HG02759 (cell line): ENCODE data around the gene KCNN3.
"Not testable (repeated sequence)": the region's sequence is repeated elsewhere in the genome, so short reads cannot be mapped to it uniquely, and the experiment has no call there.

ENCODE experiments used
- ATAC-seq: cut with Tn5 transposase; IDR thresholded peaks from one replicate; pipeline ENCODE4 v1.9.1; 2021; ENCODE audit warnings: mild to moderate bottlenecking, moderate library complexity; ENCODE audit not compliant: unreplicated experiment

The KCNN3 gene

GRCh38 chr1:154712166-154712810 is 157.8 kb downstream of the KCNN3 start:
- ATAC-seq = no peak

DNA sequence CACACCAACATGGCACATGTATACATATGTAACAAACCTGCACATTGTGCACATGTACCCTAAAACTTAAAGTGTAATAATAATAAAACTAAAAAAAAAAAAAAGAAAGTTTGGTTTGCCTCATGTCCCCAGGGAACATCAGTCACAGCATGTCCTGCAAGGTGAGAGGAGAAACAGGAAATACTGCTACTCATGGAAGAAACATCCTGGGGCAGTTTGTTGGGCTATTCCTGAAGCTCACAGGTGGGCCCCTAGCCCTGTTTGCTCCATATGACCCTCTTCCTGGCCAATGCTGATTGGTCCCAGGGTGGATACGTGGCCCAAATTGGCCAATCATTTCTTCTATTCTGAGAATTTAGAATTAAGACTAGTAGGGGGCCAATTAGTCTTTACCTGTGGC is 158.7 kb downstream of the KCNN3 start:
- ATAC-seq = no peak

GRCh38 chr1:154710106-154710505 is 160.0 kb downstream of the KCNN3 start:
- no peak for ATAC-seq

DNA sequence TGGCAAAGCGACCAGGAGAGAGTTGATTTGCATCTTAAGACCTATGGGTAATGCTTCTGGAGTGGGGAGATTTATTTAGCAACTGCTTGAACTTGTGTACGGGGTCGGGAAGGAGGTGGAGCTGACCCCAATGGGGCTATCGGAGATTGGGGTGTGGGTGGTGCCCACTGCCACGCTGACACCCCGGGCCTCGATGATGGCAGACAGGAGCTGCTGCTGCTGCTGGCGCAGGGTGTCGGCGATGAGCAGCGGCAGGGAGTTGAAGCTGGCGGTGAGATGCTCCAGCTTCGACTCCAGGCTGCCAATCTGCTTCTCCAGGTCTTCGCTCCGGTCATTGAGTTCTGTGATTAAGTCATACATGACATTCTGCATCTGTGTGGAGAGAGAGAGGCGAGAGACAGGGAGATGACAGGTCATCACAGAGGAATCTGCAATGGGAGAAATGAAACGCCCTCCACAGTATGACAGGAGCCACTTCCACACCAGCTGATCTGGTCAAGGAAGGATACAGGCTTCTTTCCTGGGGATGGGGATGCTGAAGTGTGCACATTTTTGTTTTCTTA is 162.1 kb downstream of the KCNN3 start:
- ATAC-seq = no peak

DNA sequence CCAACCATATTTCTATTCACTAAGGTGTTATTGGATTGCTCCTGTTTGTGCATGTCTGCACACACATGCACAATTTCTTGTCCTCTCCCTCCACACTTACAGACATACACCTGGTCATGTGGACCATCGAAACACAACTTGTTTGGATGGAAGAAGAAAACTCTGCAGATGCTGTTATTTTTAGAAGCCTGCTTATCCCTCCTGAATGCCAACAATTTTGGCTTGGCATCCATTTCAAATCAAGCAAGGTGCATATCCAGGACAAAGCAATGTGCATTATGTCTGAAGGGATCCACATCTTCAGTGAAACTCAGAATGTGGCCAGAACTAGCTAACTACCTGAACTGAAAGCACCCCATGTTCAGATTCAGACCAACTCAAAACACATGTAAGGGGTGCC is 163.2 kb downstream of the KCNN3 start:
- ATAC-seq = no peak

GRCh38 chr1:154705544-154705943 is 164.5 kb downstream of the KCNN3 start:
- ATAC-seq = no peak

DNA sequence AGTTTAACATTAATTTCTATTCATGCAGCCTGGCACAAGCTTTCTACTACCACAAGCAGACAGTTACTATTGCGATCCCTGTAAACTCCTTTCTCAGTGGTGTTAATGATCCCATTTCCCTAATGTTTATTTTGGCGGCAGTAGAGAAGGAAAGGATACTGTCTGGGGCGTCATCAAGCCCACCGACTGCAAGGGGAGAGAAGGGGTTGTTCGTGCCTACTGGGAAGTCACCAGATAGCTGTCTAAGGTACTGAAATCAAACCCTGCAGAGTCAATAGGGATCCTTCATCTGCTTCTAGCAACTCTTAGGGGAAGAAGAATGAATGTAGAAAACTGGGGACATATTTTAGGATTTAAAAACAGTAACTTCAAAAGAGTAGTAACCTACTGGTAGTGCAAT is 166.9 kb downstream of the KCNN3 start:
- no peak for ATAC-seq

DNA sequence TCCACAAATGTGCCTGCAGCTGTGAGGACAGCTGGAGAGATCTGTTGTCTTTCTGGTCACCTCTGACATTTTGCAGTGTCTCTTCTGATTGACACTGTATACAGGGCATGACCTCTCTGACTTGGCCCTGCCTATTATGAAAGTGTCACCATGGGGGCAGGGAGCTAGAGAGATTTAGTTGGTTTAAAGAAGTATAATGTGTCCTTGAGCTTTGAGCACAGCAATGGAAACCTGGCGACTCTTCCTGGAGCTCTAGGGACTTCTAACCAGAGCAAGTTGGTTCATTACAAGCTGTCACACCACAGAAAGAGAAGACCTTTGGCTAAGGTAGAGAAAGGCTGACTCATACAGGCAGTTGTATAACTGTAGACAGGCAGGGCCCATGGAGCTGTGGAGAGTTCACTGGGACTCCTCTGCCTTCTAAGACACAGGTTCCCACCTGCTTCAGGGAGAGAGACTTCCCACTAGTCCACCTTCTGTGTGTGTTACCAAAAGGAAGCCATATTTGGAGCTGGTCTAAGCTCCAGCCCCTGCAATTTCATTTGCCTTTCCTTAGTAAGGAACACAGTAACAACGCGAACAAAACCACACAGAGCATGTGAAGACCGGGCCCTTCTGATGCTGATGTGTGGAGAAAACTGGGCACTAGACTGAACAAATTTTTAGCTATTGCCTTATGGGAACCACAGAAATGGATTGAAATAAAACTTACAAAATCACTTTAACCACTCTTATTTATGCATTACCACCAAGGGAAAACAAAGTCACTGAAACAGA is 171.6 kb downstream of the KCNN3 start:
- no peak for ATAC-seq

GRCh38 chr1:154697710-154698109 is 172.4 kb downstream of the KCNN3 start:
- no peak for ATAC-seq

DNA sequence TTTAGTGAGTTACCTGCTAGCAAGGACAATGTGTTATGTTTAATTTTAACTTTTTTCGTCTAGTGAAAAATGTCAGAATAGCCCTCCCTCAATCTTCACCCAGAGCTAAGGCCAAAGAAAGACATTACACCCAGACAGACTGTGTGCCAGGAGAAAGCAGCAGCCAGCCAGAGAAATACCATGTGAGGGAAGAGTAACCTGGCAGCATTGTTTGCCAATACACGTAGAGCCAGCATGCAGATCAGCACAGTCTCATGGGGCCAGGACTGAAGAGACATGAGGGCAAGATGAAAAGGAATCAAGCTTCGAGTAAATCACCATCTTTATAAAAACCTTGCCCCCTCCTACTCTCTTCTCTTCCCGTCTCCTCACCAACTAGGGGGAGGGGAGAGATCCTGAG is 173.6 kb downstream of the KCNN3 start:
- no peak for ATAC-seq

GRCh38 chr1:154695985-154696384 is 174.1 kb downstream of the KCNN3 start:
- no peak for ATAC-seq

DNA sequence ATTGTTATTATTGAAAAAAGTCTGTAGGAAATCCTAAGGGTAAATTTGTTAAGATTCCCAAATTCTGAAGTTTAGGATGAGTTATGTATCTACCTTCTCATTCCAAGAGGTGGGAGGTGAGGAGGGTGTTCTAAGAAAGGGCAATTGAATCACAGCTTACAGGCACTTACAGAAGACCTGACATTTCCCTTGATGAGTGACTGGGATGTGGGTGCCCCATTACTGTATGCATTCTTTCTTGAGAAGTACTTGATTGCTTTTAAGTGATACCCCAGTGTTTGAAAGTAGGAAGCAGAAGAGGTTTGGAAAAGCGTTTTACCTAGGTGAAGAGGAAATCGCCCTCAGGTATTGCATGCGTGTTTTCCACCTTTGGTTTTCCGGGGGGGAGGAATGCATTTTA is 175.1 kb downstream of the KCNN3 start:
- no peak for ATAC-seq

DNA sequence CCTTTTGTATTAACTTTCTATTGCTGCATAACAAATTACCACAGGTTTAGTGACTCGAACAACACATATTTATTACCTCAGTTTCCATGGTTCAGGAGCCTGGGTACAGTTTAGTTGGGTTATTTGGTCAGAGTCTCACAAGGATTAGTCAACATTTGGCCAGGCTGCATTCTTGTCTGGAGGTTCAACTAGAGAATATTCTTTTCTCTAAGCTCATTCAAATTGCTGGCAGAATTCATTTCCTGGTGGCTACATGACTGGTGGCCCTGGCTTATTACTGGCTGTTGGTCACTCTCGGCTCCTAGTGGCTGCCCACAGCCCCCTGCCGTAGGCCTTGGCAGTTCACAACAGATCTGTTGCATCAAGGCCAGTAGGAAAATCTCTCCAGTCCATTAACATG is 181.0 kb downstream of the KCNN3 start:
- no peak for ATAC-seq

- no peak for ATAC-seq
Measured at GRCh38 chr1:154686507-154686906, 183.6 kb downstream of the KCNN3 start.

DNA sequence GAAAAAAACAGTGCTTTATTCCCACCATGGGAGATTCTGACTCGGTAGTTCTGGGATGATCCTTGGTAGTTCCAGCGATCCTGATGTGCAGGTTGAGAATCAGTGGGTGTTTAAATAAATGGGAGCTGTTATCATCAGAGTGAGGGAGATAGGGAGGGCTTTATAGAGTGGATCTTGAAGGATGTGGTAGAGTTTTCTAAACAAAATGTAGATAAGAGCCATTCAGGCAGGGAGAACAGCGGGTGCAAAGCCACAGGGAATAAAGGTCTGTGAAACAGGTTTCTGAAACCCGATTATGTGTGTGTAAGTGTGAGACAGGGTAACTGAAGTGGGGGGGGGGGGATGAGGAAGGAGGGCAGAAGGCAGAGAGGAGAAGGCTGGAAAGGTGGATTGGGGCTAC is 186.3 kb downstream of the KCNN3 start:
- no peak for ATAC-seq

GRCh38 chr1:154682254-154682653 is 187.8 kb downstream of the KCNN3 start:
- ATAC-seq = no peak

- not testable (repeated sequence) for ATAC-seq
Measured at GRCh38 chr1:154677844-154678243, 192.2 kb downstream of the KCNN3 start.

GRCh38 chr1:154676847-154677246 is 193.2 kb downstream of the KCNN3 start:
- ATAC-seq = not testable (repeated sequence)

GRCh38 chr1:154674456-154674855 is 195.6 kb downstream of the KCNN3 start:
- not testable (repeated sequence) for ATAC-seq

GRCh38 chr1:154672245-154672644 is 197.8 kb downstream of the KCNN3 start:
- ATAC-seq = not testable (repeated sequence)

- ATAC-seq = not testable (repeated sequence)
Measured at GRCh38 chr1:154671412-154671811, 198.7 kb downstream of the KCNN3 start.
